HG02840 (cell line): ENCODE results near the gene BICD2.

ENCODE experiments used
- ATAC-seq: cut with Tn5 transposase; IDR thresholded peaks from one replicate; pipeline ENCODE4 v1.9.1; 2021; ENCODE audit warnings: mild to moderate bottlenecking, moderate library complexity, moderate number of reproducible peaks; ENCODE audit not compliant: unreplicated experiment, low FRiP score

The BICD2 gene

GRCh38 chr9:92728831-92729734, 35.5 kb downstream of the BICD2 start:
- ATAC-seq, result peak; percentile 81

GRCh38 chr9:92727716-92728700, 36.6 kb downstream of the BICD2 start:
- no peak for ATAC-seq

GRCh38 chr9:92726971-92727715, 37.5 kb downstream of the BICD2 start:
- ATAC-seq, result no peak

- ATAC-seq, result no peak
These were observed 38.3 kb downstream of the BICD2 start for GRCh38 chr9:92726348-92726747.

- ATAC-seq, result no peak
These were observed 38.9 kb downstream of the BICD2 start for GRCh38 chr9:92725766-92726165.

- no peak for ATAC-seq
These were observed 39.4 kb downstream of the BICD2 start for GRCh38 chr9:92725266-92725545.

- no peak for ATAC-seq
These were observed 39.9 kb downstream of the BICD2 start for GRCh38 chr9:92724528-92725265.

GRCh38 chr9:92723801-92724323, 40.8 kb downstream of the BICD2 start:
- ATAC-seq, result no peak

- no peak for ATAC-seq
These were observed 41.4 kb downstream of the BICD2 start for GRCh38 chr9:92723299-92723625.

- no peak for ATAC-seq
These were observed 42.0 kb downstream of the BICD2 start for GRCh38 chr9:92722386-92723298.

GRCh38 chr9:92721548-92721947, 43.1 kb downstream of the BICD2 start:
- ATAC-seq, result no peak

GRCh38 chr9:92720807-92721535, 43.7 kb downstream of the BICD2 start:
- ATAC-seq, result no peak

GRCh38 chr9:92720209-92720765, 44.3 kb downstream of the BICD2 start:
- ATAC-seq, result no peak

GRCh38 chr9:92719028-92719647, 45.5 kb downstream of the BICD2 start:
- ATAC-seq, result no peak

- no peak for ATAC-seq
These were observed 46.3 kb downstream of the BICD2 start for GRCh38 chr9:92718086-92719001.
